HepG2 (cell line): ENCODE measurements around the gene RHOV. TPM values are rescaled to one million over a fixed set of nuclear protein-coding genes. Genes with fewer than 3 reads are reported as not detected.

Experiments
- CREBL2 ChIP-seq: sonication (generic); formaldehyde crosslinking; IDR thresholded peaks from 2 replicates; pipeline ENCODE4 v1.8.1; 2023; ENCODE audit warnings: missing genetic modification reagents, mild to moderate bottlenecking, borderline replicate concordance
- CREM ChIP-seq, 2 experiments: sonication (generic) in 1 of 2; formaldehyde crosslinking in 1 of 2; IDR thresholded peaks; 2 replicates each; pipeline versions ENCODE4 v1.4.0 to v1.6.1; 2016 to 2020; ENCODE audit warnings: antibody characterized with exemption in 1 of 2, mild to moderate bottlenecking in 1 of 2, missing genetic modification reagents in 1 of 2
- ELF3 ChIP-seq: IDR thresholded peaks from 2 replicates; pipeline ENCODE4 v1.6.1; 2016; ENCODE audit warnings: missing genetic modification reagents, missing compliant biosample characterization
- GMEB2 ChIP-seq: IDR thresholded peaks from 2 replicates; pipeline ENCODE4 v1.6.1; 2016; ENCODE audit warnings: missing biosample characterization, missing genetic modification reagents, low read depth
- HOXA7 ChIP-seq: sonication (generic); formaldehyde crosslinking; IDR thresholded peaks from 2 replicates; pipeline ENCODE4 v1.8.1; 2022; ENCODE audit warnings: mild to moderate bottlenecking, missing genetic modification reagents, moderate library complexity
- KDM3A ChIP-seq: IDR thresholded peaks from 2 replicates; pipeline ENCODE4 v1.6.1; 2018; ENCODE audit warnings: low read depth, missing compliant biosample characterization
- MIER3 ChIP-seq: IDR thresholded peaks from 2 replicates; pipeline ENCODE4 v1.6.1; 2016; ENCODE audit warnings: missing compliant biosample characterization, borderline replicate concordance
- NCOA1 ChIP-seq: sonication (generic); formaldehyde crosslinking; IDR thresholded peaks from 2 replicates; pipeline ENCODE4 v1.9.0; 2021; ENCODE audit warnings: missing genetic modification reagents
- PCBP2 ChIP-seq: fragments of 200-400 bp; formaldehyde crosslinking; optimal IDR thresholded peaks from 2 replicates; pipeline ENCODE3; 2018; ENCODE audit warnings: low read length, low read depth; ENCODE audit not compliant: poor library complexity, severe bottlenecking
- RNF219 ChIP-seq: sonication (generic); formaldehyde crosslinking; IDR thresholded peaks from 2 replicates; pipeline ENCODE4 v1.5.0; 2020; ENCODE audit warnings: mild to moderate bottlenecking, missing genetic modification reagents
- SMAD9 ChIP-seq: sonication (generic); formaldehyde crosslinking; IDR thresholded peaks from 2 replicates; pipeline ENCODE4 v1.5.1; 2020; ENCODE audit warnings: mild to moderate bottlenecking, missing genetic modification reagents
- SRSF1 ChIP-seq: fragments of 200-400 bp; formaldehyde crosslinking; optimal IDR thresholded peaks from 2 replicates; pipeline ENCODE3; 2017; ENCODE audit warnings: mild to moderate bottlenecking, low read depth, low read length, moderate library complexity
- SYNCRIP ChIP-seq: fragments of 200-400 bp; formaldehyde crosslinking; IDR thresholded peaks from 2 replicates; pipeline ENCODE4 v1.6.1; 2018; ENCODE audit warnings: mild to moderate bottlenecking, low read depth, low read length; ENCODE audit not compliant: insufficient read depth
- TOPORS ChIP-seq: sonication (generic); formaldehyde crosslinking; IDR thresholded peaks from 2 replicates; pipeline ENCODE4 v1.8.0; 2023; ENCODE audit warnings: mild to moderate bottlenecking, missing genetic modification reagents
- TRIM22 ChIP-seq: fragments of 450-650 bp; IDR thresholded peaks from 2 replicates; pipeline ENCODE4 v1.6.1; 2017
- ZBTB33 ChIP-seq: sonication (generic); formaldehyde crosslinking; IDR thresholded peaks from 2 replicates; pipeline ENCODE4 v1.4.0; 2020; ENCODE audit warnings: missing genetic modification reagents
- ZFP37 ChIP-seq: sonication (generic); formaldehyde crosslinking; IDR thresholded peaks from 2 replicates; pipeline ENCODE4 v1.4.0; 2020; ENCODE audit warnings: missing genetic modification reagents, borderline replicate concordance
- ZNF205 ChIP-seq: IDR thresholded peaks from 2 replicates; pipeline ENCODE4 v1.6.1; 2018; ENCODE audit warnings: missing biosample characterization, missing genetic modification reagents
- ZNF484 ChIP-seq: sonication (generic); formaldehyde crosslinking; IDR thresholded peaks from 2 replicates; pipeline ENCODE4 v1.5.1; 2020; ENCODE audit warnings: mild to moderate bottlenecking, low read depth, missing genetic modification reagents, borderline replicate concordance
- ZNF607 ChIP-seq: sonication (generic); formaldehyde crosslinking; IDR thresholded peaks from 2 replicates; pipeline ENCODE4 v1.5.1; 2020; ENCODE audit warnings: missing genetic modification reagents, mild to moderate bottlenecking, borderline replicate concordance
- ZNF644 ChIP-seq: IDR thresholded peaks from 2 replicates; pipeline ENCODE4 v1.6.1; 2016; ENCODE audit warnings: low read depth
- ZNF720 ChIP-seq: sonication (generic); formaldehyde crosslinking; IDR thresholded peaks from 2 replicates; pipeline ENCODE4 v1.4.0; 2020; ENCODE audit warnings: missing genetic modification reagents
- polyA plus RNA-seq, 8 experiments: library from polyadenylated mRNA; depleted of rRNA in 3 of 8; stranded (reverse) in 7 of 8; unstranded in 1 of 8; fragments of >200 nt; fragmentation: Illumina TruSeq in 4 of 8; extraction: Trizol in 4 of 8; gene quantifications; 2 replicates each; pipeline versions ENCODE4 v1.2.1 to v1.2.3, GENCODE V29; 2011 to 2016; ENCODE audit warnings: low read depth in 4 of 8, missing spikeins in 1 of 8, mixed read lengths in 1 of 8; ENCODE audit not compliant: insufficient read depth in 1 of 8
- total RNA-seq, 5 experiments: library from RNA; depleted of rRNA; stranded (reverse); fragments of >200 nt; fragmentation: Illumina TruSeq; extraction: Trizol; gene quantifications; 2 replicates each; pipeline ENCODE4 v1.2.3, GENCODE V29; 2016; ENCODE audit warnings: low read depth in 1 of 5

RHOV gene
- total and polyA plus RNA-seq, 2 of the 13 experiments (the other 11 are each of a cell fraction or from before 2014, with no cell fraction given), result 0.17 to 0.18 TPM

GRCh38 chr15:40906091-40906990, 32.3 kb upstream of the RHOV start (continued):
- TF ChIP-seq ZBTB33 (no peak), SMAD9 (CRISPR knock-in tag) (no peak), HOXA7 (CRISPR knock-in tag) (no peak), ELF3 (0 out of 2 replicates have a peak, but pooled peaks have one; percentile 25), TRIM22 (no peak), CREBL2 (CRISPR knock-in tag) (no peak), ZNF607 (CRISPR knock-in tag) (no peak; the same call in 1 of the 2 replicates), TOPORS (CRISPR knock-in tag) (no peak), KDM3A (CRISPR knock-in tag) (peak; percentile 84; the same call in 1 of the 2 replicates), ZNF484 (CRISPR knock-in tag) (no peak), ZNF720 (CRISPR knock-in tag) (no peak), SYNCRIP (no peak), ZNF644 (CRISPR knock-in tag) (no peak), GMEB2 (CRISPR knock-in tag) (no peak), ZFP37 (CRISPR knock-in tag) (no peak), NCOA1 (CRISPR knock-in tag) (no peak), MIER3 (CRISPR knock-in tag) (0 out of 2 replicates have a peak, but pooled peaks have one; percentile 21), PCBP2 (no peak), CREM (IDR thresholded peaks at IDR 0.05) (no peak), CREM (CRISPR knock-in tag; IDR thresholded peaks at IDR 0.05) (no peak), ZNF205 (CRISPR knock-in tag) (no peak), RNF219 (CRISPR knock-in tag) (no peak), SRSF1 (no peak)
